ENCODE data around the gene TAB2. TPM values are rescaled to one million over a fixed set of nuclear protein-coding genes. Genes with fewer than 3 reads are reported as not detected.
"Not testable (repeated sequence)": the region's sequence is repeated elsewhere in the genome, so short reads cannot be mapped to it uniquely, and the experiment has no call there.

Gene TAB2
- total RNA-seq, 1 experiment from 2014 or later, result 13.4 TPM

GRCh38 chr6:149438855-149439254 lies 121.3 kb downstream of the TAB2 start:
- no peak for DNase-seq (ENCODE audit: extremely low read depth, low read depth)

DNA sequence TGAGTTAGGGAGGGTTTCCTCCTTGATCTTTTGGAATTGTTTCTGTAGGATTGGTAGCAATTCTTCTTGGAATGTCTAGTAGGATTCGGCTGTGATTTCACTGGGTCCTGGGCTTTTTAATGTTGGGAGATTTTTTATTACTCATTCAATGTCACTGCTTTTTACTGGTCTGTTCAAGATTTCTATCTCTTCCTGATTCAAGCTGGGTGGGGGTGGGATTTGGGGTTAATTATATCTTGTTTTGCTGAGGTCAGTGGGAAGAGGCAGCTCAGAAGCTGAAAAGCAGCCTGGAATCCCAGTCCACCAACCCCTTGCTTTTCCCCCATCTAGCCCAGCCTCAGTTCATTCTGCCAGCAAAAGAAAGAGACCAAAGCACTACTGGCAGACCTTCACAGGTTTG lies 122.1 kb downstream of the TAB2 start:
- no peak for DNase-seq (ENCODE audit: extremely low read depth, low read depth)

DNA sequence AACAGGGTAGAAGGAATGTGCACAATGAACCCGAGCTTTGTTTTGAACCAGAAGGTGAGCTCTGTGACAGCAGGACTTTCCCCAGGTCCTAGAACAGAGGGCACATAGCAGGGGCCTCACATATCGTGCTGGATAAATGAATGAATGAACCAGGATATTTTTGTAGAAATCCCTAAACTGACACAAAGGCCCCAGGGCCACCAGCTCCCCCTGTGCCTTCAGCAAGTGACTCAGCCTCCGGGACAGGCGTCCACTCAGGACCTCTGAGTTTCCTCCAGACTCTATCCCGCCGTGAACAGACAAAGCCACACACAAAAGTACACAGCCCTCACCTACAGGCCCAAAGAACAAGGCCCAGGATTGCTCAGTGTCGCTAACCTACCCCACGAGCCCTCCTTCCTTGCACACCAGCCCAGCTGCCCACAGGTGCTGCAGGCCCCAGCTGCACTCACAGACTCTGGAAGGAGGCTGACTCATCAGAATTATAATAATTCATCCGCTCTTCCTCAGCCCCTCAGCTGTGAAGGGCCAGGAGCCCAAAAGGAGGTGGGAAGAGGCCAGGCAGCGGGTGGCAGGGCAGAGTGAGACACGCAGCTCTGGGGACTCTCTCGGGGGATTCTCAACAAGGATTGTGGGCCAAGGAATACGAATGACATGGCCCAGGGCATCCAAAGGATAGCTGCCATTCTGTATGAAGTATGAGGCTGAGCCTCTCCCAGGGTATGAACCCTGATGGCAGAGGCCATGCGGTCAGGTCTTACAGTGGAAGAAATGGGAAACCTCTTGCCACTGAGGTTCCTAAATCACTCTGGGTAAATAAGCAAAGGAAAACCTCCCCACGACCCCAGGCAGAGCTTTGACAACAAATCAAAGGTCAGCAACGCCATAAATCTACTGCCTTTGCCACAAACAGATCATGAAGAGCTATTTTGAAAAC lies 123.5 kb downstream of the TAB2 start:
- no peak for DNase-seq (ENCODE audit: extremely low read depth, low read depth)

DNA sequence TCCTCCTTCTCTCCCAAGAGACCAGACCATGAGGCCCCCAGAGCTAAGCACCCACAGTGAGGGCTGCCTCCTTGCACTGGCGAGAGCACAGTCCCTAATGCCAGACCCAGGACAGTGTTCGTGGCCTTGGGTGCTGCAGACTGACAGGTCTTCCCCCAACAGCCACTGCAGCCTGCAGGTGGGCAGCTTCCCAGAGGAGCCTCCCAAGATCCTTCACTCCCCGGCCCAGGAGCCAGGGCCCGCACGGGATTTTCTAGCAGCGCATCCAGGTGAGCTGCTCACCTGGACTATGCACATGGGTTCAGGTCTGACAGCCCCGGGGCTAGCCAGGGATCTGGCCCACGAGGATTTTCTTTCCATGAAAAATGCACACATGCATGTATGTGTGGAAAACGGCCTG lies 124.2 kb downstream of the TAB2 start:
- no peak for DNase-seq (ENCODE audit: extremely low read depth, low read depth)

- no peak for DNase-seq (ENCODE audit: extremely low read depth, low read depth)
Observed at GRCh38 chr6:149443411-149444181, 126.1 kb downstream of the TAB2 start.

- not testable (repeated sequence) for DNase-seq (ENCODE audit: extremely low read depth, low read depth)
Observed at GRCh38 chr6:149444360-149445094, 127.0 kb downstream of the TAB2 start.

DNA sequence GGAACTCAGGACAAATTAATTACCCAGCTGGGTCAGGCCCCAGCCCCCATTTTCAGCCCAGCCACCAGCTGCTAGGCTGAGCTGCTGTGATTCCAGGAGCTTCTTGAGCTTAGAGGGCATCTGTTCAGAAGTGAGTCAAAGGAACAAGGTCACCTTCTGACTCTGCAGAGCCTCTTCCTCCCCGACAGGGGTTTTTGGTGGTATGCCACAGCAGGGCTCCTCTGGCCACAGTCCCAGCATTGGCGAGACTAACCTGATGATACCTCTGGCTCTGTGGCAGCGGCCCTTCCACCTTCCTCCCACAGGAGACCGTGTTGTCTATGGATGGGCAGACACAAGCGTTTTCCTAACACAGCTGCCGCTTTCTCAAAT lies 127.6 kb downstream of the TAB2 start:
- no peak for DNase-seq (ENCODE audit: extremely low read depth, low read depth)

DNA sequence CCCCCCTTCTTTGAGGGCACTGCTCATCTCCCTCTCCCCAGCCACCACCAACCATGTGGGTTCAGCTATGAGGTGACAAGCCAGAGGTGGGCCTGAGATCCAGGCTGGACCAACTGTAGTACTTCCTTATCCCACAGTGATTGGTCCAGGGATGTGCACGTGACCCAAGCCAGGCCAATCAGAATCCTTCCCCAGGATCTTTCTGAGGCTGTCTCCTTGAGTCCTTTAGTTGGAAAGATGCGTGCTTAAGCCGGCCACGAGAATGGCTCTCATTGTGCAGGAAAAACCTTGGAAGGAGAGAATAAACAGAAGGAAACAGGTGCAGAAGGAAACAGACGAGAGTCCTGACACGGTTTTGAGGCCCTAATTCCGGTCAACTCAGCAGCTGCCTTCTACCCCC lies 128.1 kb downstream of the TAB2 start:
- no peak for DNase-seq (ENCODE audit: extremely low read depth, low read depth)

DNA sequence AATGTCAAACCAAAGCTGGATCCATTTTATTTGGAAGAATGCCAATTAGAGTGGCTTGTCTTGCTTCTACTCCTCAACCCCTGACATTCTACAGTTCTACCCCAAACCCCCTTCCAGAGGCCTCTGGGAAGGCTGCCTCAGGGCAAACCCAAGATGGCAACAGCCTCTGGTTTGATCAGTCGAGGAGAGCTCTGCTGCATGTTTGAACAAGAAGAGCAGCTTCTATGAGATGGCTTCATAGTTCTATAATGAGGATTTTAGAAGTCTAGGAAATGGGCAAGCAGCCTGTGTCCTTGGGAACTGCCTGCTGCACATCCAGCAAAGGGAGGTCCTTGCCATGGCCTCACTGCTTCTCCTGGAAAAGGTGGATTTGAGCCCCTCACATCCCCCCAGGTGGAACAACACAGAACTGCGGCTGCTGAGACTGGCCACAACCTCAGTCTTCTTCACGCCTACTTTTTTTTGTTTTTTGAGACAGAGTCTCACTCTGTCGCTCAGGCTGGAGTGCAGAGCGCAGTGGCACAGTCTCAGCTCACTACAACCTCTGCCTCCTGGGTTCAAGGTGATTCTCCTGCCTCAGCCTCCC lies 129.4 kb downstream of the TAB2 start:
- DNase-seq (ENCODE audit: extremely low read depth, low read depth), result no peak

GRCh38 chr6:149448821-149449453 lies 131.4 kb downstream of the TAB2 start:
- no peak for DNase-seq (ENCODE audit: extremely low read depth, low read depth)

GRCh38 chr6:149449831-149450678 lies 132.5 kb downstream of the TAB2 start:
- no peak for DNase-seq (ENCODE audit: extremely low read depth, low read depth)

DNA sequence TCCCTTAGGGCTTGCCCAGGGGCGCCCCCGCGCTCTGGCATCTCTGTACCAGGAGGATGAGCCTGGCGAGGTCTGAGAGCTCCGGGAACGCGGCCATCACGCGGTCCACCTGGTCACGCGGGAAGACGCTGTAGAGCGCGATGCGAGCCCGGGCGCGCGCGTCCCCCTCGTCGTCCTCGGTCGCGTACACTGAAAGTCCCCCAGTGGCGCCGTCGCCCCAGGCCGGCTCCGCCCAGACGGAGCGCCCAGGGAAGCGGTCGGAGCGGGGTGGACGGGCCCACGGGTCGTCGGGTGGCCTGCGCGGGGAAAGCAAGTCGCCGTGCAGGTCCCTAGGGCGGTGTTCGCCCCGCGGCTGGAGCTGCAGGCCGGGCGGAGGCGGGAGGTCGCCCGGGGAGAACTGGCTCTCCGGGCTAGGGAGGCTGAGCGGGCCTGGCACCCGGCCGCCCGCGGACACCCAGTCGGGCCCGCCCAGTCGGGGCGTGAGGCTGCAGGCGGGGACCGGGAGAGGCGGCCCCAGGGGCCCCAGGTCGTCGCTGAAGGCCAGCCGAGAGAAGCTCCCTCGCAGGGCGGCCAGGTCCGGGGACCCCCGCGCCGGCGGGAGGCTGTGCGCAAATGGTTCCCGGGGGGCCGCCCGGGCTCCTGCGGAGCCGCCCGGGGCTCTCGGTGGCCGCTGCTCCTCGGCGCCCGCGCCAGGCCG lies 133.3 kb downstream of the TAB2 start:
- DNase-seq (ENCODE audit: extremely low read depth, low read depth), result no peak

- DNase-seq (ENCODE audit: extremely low read depth, low read depth), result no peak
Observed at GRCh38 chr6:149451376-149452036, 134.0 kb downstream of the TAB2 start.

- no peak for DNase-seq (ENCODE audit: extremely low read depth, low read depth)
Observed at GRCh38 chr6:149452037-149452939, 134.8 kb downstream of the TAB2 start.

DNA sequence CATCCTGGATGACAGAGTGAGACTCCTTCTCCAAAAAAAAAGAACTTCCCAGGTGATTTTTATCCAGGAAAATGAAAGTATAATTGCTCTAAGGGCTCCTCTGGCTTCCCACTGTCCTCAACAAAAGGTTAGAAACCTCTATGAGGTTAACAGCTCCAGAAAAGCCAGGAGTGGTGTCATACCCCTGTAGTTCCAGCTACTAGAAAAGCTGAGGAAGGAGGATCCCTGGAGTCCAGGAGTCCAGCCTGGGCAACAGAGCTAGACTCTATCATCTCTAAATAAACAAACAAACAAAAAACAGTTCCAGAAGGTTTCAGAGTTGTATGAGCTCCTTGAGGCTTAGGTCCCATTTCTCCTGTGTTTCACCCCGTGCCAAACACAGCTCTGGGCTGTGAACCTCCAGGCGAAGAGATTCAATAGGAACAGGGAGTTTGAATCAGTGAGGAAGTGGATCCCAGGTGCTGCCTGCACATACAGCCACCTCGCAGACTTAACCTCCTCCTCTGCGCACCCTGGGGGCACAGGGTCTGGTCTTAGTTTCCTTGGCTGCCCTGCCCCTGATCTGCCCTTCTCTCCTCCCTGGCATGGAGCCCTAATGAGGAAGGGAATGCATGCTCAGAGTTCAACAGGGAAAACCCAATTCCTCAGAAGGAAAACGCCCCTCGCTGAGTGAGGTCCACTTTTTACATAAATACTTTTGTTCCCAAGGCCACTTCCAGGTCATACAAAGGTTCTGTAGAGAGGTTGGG lies 136.3 kb downstream of the TAB2 start:
- no peak for DNase-seq (ENCODE audit: extremely low read depth, low read depth)

DNA sequence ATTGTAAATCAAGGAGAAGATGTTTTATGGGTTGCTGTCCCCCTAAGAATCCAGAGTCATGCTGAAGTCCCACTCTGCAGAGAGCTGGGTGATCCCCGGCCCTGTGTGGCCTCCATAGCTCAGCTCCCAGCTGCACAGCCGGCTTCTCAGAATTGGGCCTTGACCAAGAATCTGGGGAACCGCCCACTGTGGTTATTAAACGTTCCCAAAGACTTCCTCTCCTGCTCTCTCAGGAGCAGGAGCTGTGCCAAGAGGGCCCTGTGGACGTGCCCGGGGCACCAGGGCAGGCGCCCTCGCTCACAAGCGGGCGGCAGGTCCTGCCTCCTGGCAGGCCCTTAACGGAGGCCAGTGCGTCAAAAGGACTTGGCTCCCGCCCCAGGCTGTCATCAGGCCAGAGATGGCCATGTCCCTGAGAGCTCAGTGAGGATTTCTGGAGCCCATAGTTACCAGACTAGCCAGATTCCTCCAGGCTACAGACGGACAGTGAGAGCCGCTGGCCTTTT lies 136.9 kb downstream of the TAB2 start:
- DNase-seq (ENCODE audit: extremely low read depth, low read depth), result peak; percentile 61
